ENCODE data around the gene TMEM179. TPM values are rescaled to one million over a fixed set of nuclear protein-coding genes. Genes with fewer than 3 reads are reported as not detected.

Gene TMEM179
- total RNA-seq, 4 donors from 2014 or later: not detected

DNA sequence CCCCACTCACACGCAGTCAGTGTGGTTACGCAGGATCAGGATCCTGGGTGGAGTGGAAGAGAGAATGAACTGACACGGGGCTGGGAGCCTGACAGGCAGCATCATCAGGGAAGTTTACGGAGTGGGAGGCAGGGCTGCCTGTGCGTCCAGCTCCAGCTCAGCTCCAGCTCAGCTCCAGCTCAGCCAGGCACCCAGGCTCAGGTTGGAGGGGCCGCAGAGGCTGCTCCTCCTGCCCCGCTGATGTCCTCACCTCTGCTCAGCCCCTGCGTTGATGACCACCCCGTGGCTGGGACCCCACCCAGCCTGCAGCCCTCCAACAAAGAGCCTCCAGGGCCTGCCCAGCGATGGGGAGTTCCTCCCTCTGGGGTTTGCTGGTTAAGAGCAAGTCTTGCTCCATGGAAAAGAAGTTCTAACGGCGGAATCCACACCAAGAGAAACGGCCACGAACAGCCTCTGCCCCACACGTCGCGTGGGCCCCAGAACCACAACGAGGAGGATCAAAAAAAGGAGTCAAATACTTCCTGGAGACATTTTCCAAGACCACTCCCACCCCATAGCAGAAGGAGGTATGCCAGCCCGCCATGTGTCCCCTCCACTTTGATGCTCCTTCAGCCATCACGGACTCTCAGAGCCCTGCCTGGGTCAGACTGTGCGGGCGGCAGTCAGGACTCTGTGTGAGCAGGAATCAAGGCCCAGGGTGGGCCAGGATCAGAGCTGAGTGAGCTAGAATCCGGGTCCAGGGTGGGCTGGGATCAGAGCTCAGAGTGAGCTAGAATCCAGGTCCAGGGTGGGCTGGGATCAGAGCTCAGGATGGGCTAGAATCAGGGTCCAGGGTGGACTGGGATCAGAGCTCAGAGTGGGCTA lies 42.7 kb downstream of the TMEM179 start:
- H3K4me1 ChIP-seq: peaks cover 8 to 13% (median 9%) of the 10 kb centered on the region in 3 donors
- intact Hi-C loops (cut with DNase I): loop anchor here (5.0 to 10.0 kb wide), 2 partner anchors 425 to 487 kb away; partner anchors contain the start of gene KIF26A
- H3K9me3 ChIP-seq: no peaks in the 10 kb centered on the region
- WGBS, 2 donors: 49 to 65% methylated on average over 6 to 10 of the region's 23 CpGs
- no peak overlapping the region for H3K4me3 ChIP-seq
- no peak for DNase-seq
- H3K27ac ChIP-seq: no peak overlapping the region
- no peaks in the 10 kb centered on the region for H3K36me3 ChIP-seq
- TF ChIP-seq, protein P1, sequence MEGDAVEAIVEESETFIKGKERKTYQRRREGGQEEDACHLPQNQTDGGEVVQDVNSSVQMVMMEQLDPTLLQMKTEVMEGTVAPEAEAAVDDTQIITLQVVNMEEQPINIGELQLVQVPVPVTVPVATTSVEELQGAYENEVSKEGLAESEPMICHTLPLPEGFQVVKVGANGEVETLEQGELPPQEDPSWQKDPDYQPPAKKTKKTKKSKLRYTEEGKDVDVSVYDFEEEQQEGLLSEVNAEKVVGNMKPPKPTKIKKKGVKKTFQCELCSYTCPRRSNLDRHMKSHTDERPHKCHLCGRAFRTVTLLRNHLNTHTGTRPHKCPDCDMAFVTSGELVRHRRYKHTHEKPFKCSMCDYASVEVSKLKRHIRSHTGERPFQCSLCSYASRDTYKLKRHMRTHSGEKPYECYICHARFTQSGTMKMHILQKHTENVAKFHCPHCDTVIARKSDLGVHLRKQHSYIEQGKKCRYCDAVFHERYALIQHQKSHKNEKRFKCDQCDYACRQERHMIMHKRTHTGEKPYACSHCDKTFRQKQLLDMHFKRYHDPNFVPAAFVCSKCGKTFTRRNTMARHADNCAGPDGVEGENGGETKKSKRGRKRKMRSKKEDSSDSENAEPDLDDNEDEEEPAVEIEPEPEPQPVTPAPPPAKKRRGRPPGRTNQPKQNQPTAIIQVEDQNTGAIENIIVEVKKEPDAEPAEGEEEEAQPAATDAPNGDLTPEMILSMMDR (IDR thresholded peaks at IDR 0.05): no peak
- TF ChIP-seq POLR2A (IDR thresholded peaks at IDR 0.05): no peak
- H3K27me3 ChIP-seq: peaks cover 0 to 95% (median 0%) of the 10 kb centered on the region in 4 donors

DNA sequence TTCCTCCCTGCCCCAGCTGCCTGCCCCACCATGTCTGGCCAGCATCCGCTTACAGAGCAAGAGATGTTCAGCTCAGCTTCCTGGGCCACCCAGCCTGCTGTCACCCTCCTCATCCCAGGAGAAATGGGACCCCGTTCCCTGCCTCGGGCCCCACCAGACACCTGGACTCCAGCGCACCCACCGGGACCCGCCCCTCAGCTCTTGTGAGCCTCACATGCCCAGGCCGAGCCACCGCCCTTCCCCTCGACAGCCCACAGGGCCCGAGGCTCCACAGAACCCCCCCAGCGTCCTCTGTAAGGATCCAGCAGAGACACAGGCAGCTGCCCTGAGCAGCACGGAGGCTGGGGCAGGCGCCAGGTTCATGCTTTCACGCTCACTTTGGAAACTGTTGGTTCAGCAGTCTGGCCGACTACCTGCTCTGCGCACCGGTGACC lies 43.4 kb downstream of the TMEM179 start:
- WGBS, 2 donors: 33% methylated on average over 4 of the region's 17 CpGs; no CpG with 5 or more reads in 1 of the 2 donors
- Histone ChIP-seq H3K36me3 (no peaks in the 10 kb centered on the region), H3K4me3 (no peak overlapping the region), H3K9me3 (no peaks in the 10 kb centered on the region), H3K27me3 (peaks cover 0 to 95% (median 0%) of the 10 kb centered on the region in 4 donors), H3K4me1 (peaks cover 8 to 13% (median 9%) of the 10 kb centered on the region in 3 donors), H3K27ac (no peak overlapping the region)
- DNase-seq: no peak
- intact Hi-C loops (cut with DNase I): loop anchor here (5.0 to 10.0 kb wide), 2 partner anchors 424 to 486 kb away; partner anchors contain the start of gene KIF26A
- TF ChIP-seq POLR2A (IDR thresholded peaks at IDR 0.05): no peak
- TF ChIP-seq, protein P1 (IDR thresholded peaks at IDR 0.05): no peak

DNA sequence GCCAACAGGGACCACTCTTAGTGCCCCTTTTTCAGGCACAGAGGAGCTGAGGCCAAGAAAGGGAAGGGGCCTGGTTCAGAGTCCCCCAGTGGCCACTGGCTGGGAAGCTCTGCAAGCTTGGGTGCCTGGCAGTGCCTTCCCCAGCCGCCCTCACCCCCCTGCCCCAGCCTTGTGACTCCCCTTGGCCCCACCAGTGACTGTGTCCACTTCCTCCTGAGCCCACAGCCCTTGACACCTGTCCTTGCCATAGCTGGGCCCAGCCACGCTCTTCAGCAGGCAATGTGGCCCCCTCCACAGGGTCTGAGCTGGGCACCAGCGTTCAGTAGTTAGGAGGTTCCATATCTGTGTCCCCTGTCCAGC lies 44.0 kb downstream of the TMEM179 start:
- 57 to 75% methylated on average over 2 to 3 of the region's 3 CpGs for whole genome bisulfite sequencing, 2 donors
- peaks cover 0 to 95% (median 0%) of the 10 kb centered on the region in 4 donors for H3K27me3 ChIP-seq
- no peak overlapping the region for H3K4me3 ChIP-seq
- H3K36me3 ChIP-seq: no peaks in the 10 kb centered on the region
- TF ChIP-seq, protein P1 (IDR thresholded peaks at IDR 0.05): no peak
- TF ChIP-seq POLR2A (IDR thresholded peaks at IDR 0.05): no peak
- no peak overlapping the region for H3K27ac ChIP-seq
- DNase-seq: no peak
- intact Hi-C loops (cut with DNase I): loop anchor here (5.0 to 10.0 kb wide), 2 partner anchors 423 to 486 kb away; partner anchors contain the start of gene KIF26A
- no peaks in the 10 kb centered on the region for H3K9me3 ChIP-seq
- peaks cover 8 to 13% (median 9%) of the 10 kb centered on the region in 3 donors for H3K4me1 ChIP-seq

DNA sequence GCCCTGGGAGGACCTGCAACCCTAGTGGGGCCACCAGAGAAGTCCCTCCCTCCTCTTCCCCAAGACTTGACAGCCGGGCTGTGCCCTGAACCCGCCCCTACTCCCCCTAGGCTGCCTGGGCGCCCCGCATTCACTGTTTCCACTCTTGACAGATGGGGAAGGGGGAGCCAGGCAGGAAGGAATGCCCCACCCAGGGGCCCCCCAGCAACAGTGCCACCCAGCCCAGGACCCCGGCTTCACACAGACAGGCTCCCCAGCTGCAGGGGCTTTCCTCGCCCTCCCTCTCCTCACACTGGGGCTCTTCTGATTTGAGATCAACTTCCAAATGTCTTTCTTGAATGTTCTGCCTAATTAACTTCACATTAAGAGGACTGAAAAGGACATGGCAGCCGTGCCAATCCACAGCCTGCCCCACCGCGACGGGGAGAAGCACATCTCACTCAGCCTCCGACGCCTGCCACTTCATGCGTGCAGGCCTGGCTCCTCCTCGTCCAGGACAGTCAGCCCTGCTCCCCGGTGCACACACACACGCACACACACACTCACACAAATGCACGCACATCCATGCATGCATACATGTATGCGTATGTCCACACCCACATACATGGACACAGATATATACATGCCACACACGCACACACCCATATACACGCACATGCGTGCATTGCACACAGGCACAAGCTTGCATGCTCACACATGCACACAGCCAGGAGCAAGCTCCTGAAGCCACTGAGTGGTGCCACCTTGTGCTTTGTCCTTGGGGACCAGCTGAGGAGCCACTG lies 44.6 kb downstream of the TMEM179 start:
- WGBS, 2 donors: 54 to 57% methylated on average over 14 to 17 of the region's 21 CpGs
- intact Hi-C loops (cut with DNase I): loop anchor here (5.0 to 10.0 kb wide), 2 partner anchors 423 to 485 kb away; partner anchors contain the start of gene KIF26A
- no peak for DNase-seq
- H3K27ac ChIP-seq: no peak overlapping the region
- H3K36me3 ChIP-seq: no peaks in the 10 kb centered on the region
- H3K4me1 ChIP-seq: peaks cover 8 to 13% (median 9%) of the 10 kb centered on the region in 3 donors
- H3K4me3 ChIP-seq: no peak overlapping the region
- TF ChIP-seq, protein P1 (IDR thresholded peaks at IDR 0.05): no peak
- no peak for TF ChIP-seq POLR2A (IDR thresholded peaks at IDR 0.05)
- H3K9me3 ChIP-seq: no peaks in the 10 kb centered on the region
- H3K27me3 ChIP-seq: peaks cover 0 to 95% (median 0%) of the 10 kb centered on the region in 4 donors

All from esophagus squamous epithelium (tissue), 5 donors.